Astrocyte (in vitro differentiated cells and primary cell): ENCODE data around the gene IPO11. TPM values are rescaled to one million over a fixed set of nuclear protein-coding genes. Genes with fewer than 3 reads are reported as not detected.

Experiments
- DNase-seq: peaks from one replicate; pipeline ENCODE4 v3.0.0-alpha.2; 2010; ENCODE audit warnings: low read depth
- FAIRE-seq: peaks from 2 replicates; lab custom pipeline; 2011; peaks lifted over from hg19 to GRCh38; lab: Jason Lieb, UNC
- H2AFZ ChIP-seq: 2 replicates; pipeline ENCODE4 v1.6.0; 2012; ENCODE audit warnings: low read depth, low read length, inconsistent platforms
- H3K27ac ChIP-seq: 2 replicates; pipeline ENCODE4 v1.5.1; 2011; ENCODE audit warnings: low read depth, low read length, inconsistent platforms
- H3K27me3 ChIP-seq: 2 replicates; pipeline ENCODE4 v1.6.0; 2011; ENCODE audit warnings: low read length, inconsistent platforms; ENCODE audit not compliant: insufficient read depth
- H3K36me3 ChIP-seq: 2 replicates; pipeline ENCODE4 v1.5.1; 2011; ENCODE audit warnings: low read length, inconsistent platforms; ENCODE audit not compliant: insufficient read depth
- H3K4me1 ChIP-seq: 2 replicates; pipeline ENCODE4 v1.5.1; 2011; ENCODE audit warnings: low read length, inconsistent platforms; ENCODE audit not compliant: insufficient read depth
- H3K4me2 ChIP-seq: 2 replicates; pipeline ENCODE4 v1.6.0; 2012; ENCODE audit warnings: low read length, inconsistent platforms
- H3K4me3 ChIP-seq: 2 replicates; pipeline ENCODE4 v1.5.1; 2011; ENCODE audit warnings: low read depth, mild to moderate bottlenecking, low read length, inconsistent platforms; ENCODE audit not compliant: insufficient read depth
- H3K79me2 ChIP-seq: 2 replicates; pipeline ENCODE4 v1.6.0; 2012; ENCODE audit warnings: mild to moderate bottlenecking, low read length, inconsistent platforms; ENCODE audit not compliant: insufficient read depth
- H3K9ac ChIP-seq: 2 replicates; pipeline ENCODE4 v1.6.0; 2012; ENCODE audit warnings: mild to moderate bottlenecking, low read length, inconsistent platforms
- H3K9me3 ChIP-seq: 2 replicates; pipeline ENCODE4 v1.5.1; 2012; ENCODE audit warnings: low read depth, mild to moderate bottlenecking, low read length, inconsistent platforms; ENCODE audit not compliant: insufficient read depth
- H4K20me1 ChIP-seq: 2 replicates; pipeline ENCODE4 v1.6.0; 2012; ENCODE audit warnings: low read length, inconsistent platforms; ENCODE audit not compliant: insufficient read depth
- H3K27ac Mint-ChIP-seq: one replicate; pipeline ENCODE4 v1.8.0; 2021; ENCODE audit warnings: mild to moderate bottlenecking, mixed read lengths; ENCODE audit not compliant: unreplicated experiment
- H3K27me3 Mint-ChIP-seq: one replicate; pipeline ENCODE4 v1.8.0; 2021; ENCODE audit warnings: low read depth, mixed read lengths; ENCODE audit not compliant: unreplicated experiment
- H3K36me3 Mint-ChIP-seq: one replicate; pipeline ENCODE4 v1.8.0; 2021; ENCODE audit warnings: low read depth, mixed read lengths; ENCODE audit not compliant: unreplicated experiment
- H3K4me1 Mint-ChIP-seq: one replicate; pipeline ENCODE4 v1.8.0; 2021; ENCODE audit warnings: low read depth, mixed read lengths; ENCODE audit not compliant: unreplicated experiment
- H3K4me3 Mint-ChIP-seq: one replicate; pipeline ENCODE4 v1.8.0; 2021; ENCODE audit warnings: mild to moderate bottlenecking, moderate library complexity, mixed read lengths; ENCODE audit not compliant: unreplicated experiment
- H3K9me3 Mint-ChIP-seq: one replicate; pipeline ENCODE4 v1.8.0; 2021; ENCODE audit warnings: mild to moderate bottlenecking, mixed read lengths; ENCODE audit not compliant: unreplicated experiment
- CTCF ChIP-seq: IDR thresholded peaks from 2 replicates; pipeline ENCODE4 v1.5.1; 2011; ENCODE audit warnings: low read depth, mild to moderate bottlenecking, inconsistent platforms, low read length, moderate library complexity; ENCODE audit not compliant: insufficient read depth
- EZH2 ChIP-seq: IDR thresholded peaks from 2 replicates; pipeline ENCODE4 v1.6.1; 2012; ENCODE audit warnings: mild to moderate bottlenecking, low read length, inconsistent platforms; ENCODE audit not compliant: insufficient read depth
- total RNA-seq: library from RNA; stranded (reverse); gene quantifications from 2 replicates; pipeline ENCODE4 v1.2.1, GENCODE V29; 2021

IPO11 gene
- total RNA-seq, 1 donor from 2014 or later, result 31.7 TPM

- no peak overlapping the region for H3K4me3 ChIP-seq
- no peaks in the 10 kb centered on the region for H3K9me3 Mint-ChIP-seq
- H3K9ac ChIP-seq, result no peak overlapping the region
- no peak overlapping the region for H3K27ac Mint-ChIP-seq
- H2AFZ ChIP-seq, result no peak overlapping the region
- no peaks in the 10 kb centered on the region for H3K9me3 ChIP-seq
- peaks cover 8% of the 10 kb centered on the region for H3K36me3 Mint-ChIP-seq
- peaks cover 3% of the 10 kb centered on the region for H3K36me3 ChIP-seq
- no peaks in the 10 kb centered on the region for H3K27me3 Mint-ChIP-seq
- H3K27ac ChIP-seq, result no peak overlapping the region
- H3K79me2 ChIP-seq, result no peaks in the 10 kb centered on the region
- FAIRE-seq, result no peak
- H3K4me1 Mint-ChIP-seq, result no peaks in the 10 kb centered on the region
- no peaks in the 10 kb centered on the region for H4K20me1 ChIP-seq
- H3K4me3 Mint-ChIP-seq, result no peak overlapping the region
- H3K4me1 ChIP-seq, result no peaks in the 10 kb centered on the region
- no peak for TF ChIP-seq EZH2
- no peak for TF ChIP-seq CTCF
- no peak for DNase-seq
- H3K4me2 ChIP-seq, result no peak overlapping the region
- H3K27me3 ChIP-seq, result no peaks in the 10 kb centered on the region
Observed at GRCh38 chr5:62536232-62536631, 123.7 kb downstream of the IPO11 start.

- Histone ChIP-seq H3K4me2 (no peak overlapping the region), H3K9me3 (no peaks in the 10 kb centered on the region), H3K4me3 (no peak overlapping the region), H3K79me2 (no peaks in the 10 kb centered on the region), H2AFZ (no peak overlapping the region), H4K20me1 (no peaks in the 10 kb centered on the region), H3K27ac (no peak overlapping the region), H3K27me3 (no peaks in the 10 kb centered on the region), H3K4me1 (no peaks in the 10 kb centered on the region), H3K36me3 (peaks cover 3% of the 10 kb centered on the region), H3K9ac (no peak overlapping the region)
- no peaks in the 10 kb centered on the region for H3K27me3 Mint-ChIP-seq
- FAIRE-seq (no peak), DNase-seq (no peak)
- H3K4me3 Mint-ChIP-seq, result no peak overlapping the region
- H3K27ac Mint-ChIP-seq, result no peak overlapping the region
- peaks cover 5% of the 10 kb centered on the region for H3K36me3 Mint-ChIP-seq
- H3K9me3 Mint-ChIP-seq, result no peaks in the 10 kb centered on the region
- H3K4me1 Mint-ChIP-seq, result no peaks in the 10 kb centered on the region
- TF ChIP-seq CTCF, result no peak
- no peak for TF ChIP-seq EZH2
Observed at GRCh38 chr5:62536783-62537182, 124.2 kb downstream of the IPO11 start.

GRCh38 chr5:62538017-62538942, 125.7 kb downstream of the IPO11 start:
- Histone ChIP-seq H3K27ac (no peak overlapping the region), H3K4me1 (no peaks in the 10 kb centered on the region), H3K36me3 (peaks cover 3% of the 10 kb centered on the region), H2AFZ (no peak overlapping the region), H3K9me3 (no peaks in the 10 kb centered on the region), H3K27me3 (no peaks in the 10 kb centered on the region), H3K79me2 (no peaks in the 10 kb centered on the region), H3K4me3 (no peak overlapping the region), H4K20me1 (no peaks in the 10 kb centered on the region), H3K4me2 (no peak overlapping the region), H3K9ac (no peak overlapping the region)
- Mint-ChIP-seq H3K4me1 (no peaks in the 10 kb centered on the region), H3K9me3 (no peaks in the 10 kb centered on the region), H3K4me3 (no peak overlapping the region), H3K36me3 (peaks cover 5% of the 10 kb centered on the region), H3K27ac (no peak overlapping the region), H3K27me3 (no peaks in the 10 kb centered on the region)
- peak; percentile 72 for DNase-seq
- TF ChIP-seq EZH2 (no peak), CTCF (no peak)
- FAIRE-seq, result no peak
